ENCODE results near the gene PAX3.

The PAX3 gene

GRCh38 chr2:222269132-222269531 lies 29.7 kb downstream of the PAX3 start:
- DNase-seq (ENCODE audit: low read depth in 2 of 2): no peak

GRCh38 chr2:222268311-222268990 lies 30.3 kb downstream of the PAX3 start:
- no peak for DNase-seq (ENCODE audit: low read depth in 2 of 2)

- no peak for DNase-seq (ENCODE audit: low read depth in 2 of 2)
Observed at GRCh38 chr2:222264791-222265320, 33.9 kb downstream of the PAX3 start.

GRCh38 chr2:222261504-222261903 lies 37.3 kb downstream of the PAX3 start:
- no peak for DNase-seq (ENCODE audit: low read depth in 2 of 2)

- DNase-seq (ENCODE audit: low read depth in 2 of 2): no peak
Observed at GRCh38 chr2:222257645-222258044, 41.2 kb downstream of the PAX3 start.

- DNase-seq (ENCODE audit: low read depth in 2 of 2): no peak
Observed at GRCh38 chr2:222256250-222256649, 42.5 kb downstream of the PAX3 start.

GRCh38 chr2:222255090-222255489 lies 43.7 kb downstream of the PAX3 start:
- DNase-seq (ENCODE audit: low read depth in 2 of 2): no peak

GRCh38 chr2:222250313-222250712 lies 48.5 kb downstream of the PAX3 start:
- no peak for DNase-seq (ENCODE audit: low read depth in 2 of 2)

GRCh38 chr2:222249444-222249843 lies 49.4 kb downstream of the PAX3 start:
- DNase-seq (ENCODE audit: low read depth in 2 of 2): no peak

- DNase-seq (ENCODE audit: low read depth in 2 of 2): no peak
Observed at GRCh38 chr2:222248818-222249217, 50.0 kb downstream of the PAX3 start.

GRCh38 chr2:222248256-222248655 lies 50.5 kb downstream of the PAX3 start:
- DNase-seq (ENCODE audit: low read depth in 2 of 2): no peak

- DNase-seq (ENCODE audit: low read depth in 2 of 2): no peak
Observed at GRCh38 chr2:222242532-222242931, 56.3 kb downstream of the PAX3 start.

- no peak for DNase-seq (ENCODE audit: low read depth in 2 of 2)
Observed at GRCh38 chr2:222241128-222241870, 57.5 kb downstream of the PAX3 start.

GRCh38 chr2:222240676-222241049 lies 58.1 kb downstream of the PAX3 start:
- no peak for DNase-seq (ENCODE audit: low read depth in 2 of 2)

GRCh38 chr2:222239945-222240675 lies 58.7 kb downstream of the PAX3 start:
- DNase-seq (ENCODE audit: low read depth in 2 of 2): no peak

- DNase-seq (ENCODE audit: low read depth in 2 of 2): no peak
Observed at GRCh38 chr2:222239091-222239490, 59.7 kb downstream of the PAX3 start.

- DNase-seq (ENCODE audit: low read depth in 2 of 2): no peak
Observed at GRCh38 chr2:222238072-222238471, 60.7 kb downstream of the PAX3 start.

GRCh38 chr2:222232839-222233238 lies 66.0 kb downstream of the PAX3 start:
- no peak for DNase-seq (ENCODE audit: low read depth in 2 of 2)

- no peak for DNase-seq (ENCODE audit: low read depth in 2 of 2)
Observed at GRCh38 chr2:222232372-222232771, 66.4 kb downstream of the PAX3 start.

GRCh38 chr2:222228054-222228453 lies 70.7 kb downstream of the PAX3 start:
- no peak for DNase-seq (ENCODE audit: low read depth in 2 of 2)

- DNase-seq (ENCODE audit: low read depth in 2 of 2): no peak
Observed at GRCh38 chr2:222218786-222219185, 80.0 kb downstream of the PAX3 start.

- no peak for DNase-seq (ENCODE audit: low read depth in 2 of 2)
Observed at GRCh38 chr2:222217712-222218111, 81.1 kb downstream of the PAX3 start.

- DNase-seq (ENCODE audit: low read depth in 2 of 2): no peak
Observed at GRCh38 chr2:222214885-222215284, 83.9 kb downstream of the PAX3 start.
